IMR-90 (cell line): ENCODE results near the gene OSM.

Source experiments
- CEBPB ChIP-seq: IDR thresholded peaks from 2 replicates; pipeline ENCODE4 v1.6.1; 2012; ENCODE audit warnings: low read depth, low read length, improper control_type of control experiment
- ELK1 ChIP-seq: fragments of 150-350 bp; IDR thresholded peaks from 2 replicates; pipeline ENCODE4 v1.6.1; 2016; ENCODE audit warnings: low read depth, mild to moderate bottlenecking, low read length, moderate library complexity, borderline replicate concordance
- MXI1 ChIP-seq: IDR thresholded peaks from 2 replicates; pipeline ENCODE4 v1.6.1; 2012; ENCODE audit warnings: low read depth, mild to moderate bottlenecking, low read length, moderate library complexity, borderline replicate concordance
- POLR2A ChIP-seq: IDR thresholded peaks from 2 replicates; pipeline ENCODE4 v1.6.1; 2012; ENCODE audit warnings: mild to moderate bottlenecking, low read depth, low read length
- TF ChIP-seq, protein P1 (sequence below): conservative IDR thresholded peaks from 2 replicates; pipeline ENCODE4 v1.5.1; 2012; ENCODE audit warnings: mild to moderate bottlenecking, low read depth, low read length, improper control_type of control experiment

- TF ChIP-seq, protein P1, sequence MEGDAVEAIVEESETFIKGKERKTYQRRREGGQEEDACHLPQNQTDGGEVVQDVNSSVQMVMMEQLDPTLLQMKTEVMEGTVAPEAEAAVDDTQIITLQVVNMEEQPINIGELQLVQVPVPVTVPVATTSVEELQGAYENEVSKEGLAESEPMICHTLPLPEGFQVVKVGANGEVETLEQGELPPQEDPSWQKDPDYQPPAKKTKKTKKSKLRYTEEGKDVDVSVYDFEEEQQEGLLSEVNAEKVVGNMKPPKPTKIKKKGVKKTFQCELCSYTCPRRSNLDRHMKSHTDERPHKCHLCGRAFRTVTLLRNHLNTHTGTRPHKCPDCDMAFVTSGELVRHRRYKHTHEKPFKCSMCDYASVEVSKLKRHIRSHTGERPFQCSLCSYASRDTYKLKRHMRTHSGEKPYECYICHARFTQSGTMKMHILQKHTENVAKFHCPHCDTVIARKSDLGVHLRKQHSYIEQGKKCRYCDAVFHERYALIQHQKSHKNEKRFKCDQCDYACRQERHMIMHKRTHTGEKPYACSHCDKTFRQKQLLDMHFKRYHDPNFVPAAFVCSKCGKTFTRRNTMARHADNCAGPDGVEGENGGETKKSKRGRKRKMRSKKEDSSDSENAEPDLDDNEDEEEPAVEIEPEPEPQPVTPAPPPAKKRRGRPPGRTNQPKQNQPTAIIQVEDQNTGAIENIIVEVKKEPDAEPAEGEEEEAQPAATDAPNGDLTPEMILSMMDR = no peak
- TF ChIP-seq MXI1 (no peak), POLR2A (peak; percentile 79), CEBPB (peak; percentile 74), ELK1 (no peak)
Measured at GRCh38 chr22:30239488-30240405, 26.9 kb downstream of the OSM start.
